NOMO-1 (cell line): Measurements from ENCODE around the gene ZNF398.

Experiments used
- DNase-seq, 2 experiments: peaks; one replicate each; lab custom pipeline; 2025; ENCODE audit not compliant: unreplicated experiment in 2 of 2; lab: John Stamatoyannopoulos, UW

Gene ZNF398

GRCh38 chr7:149147752-149148653, 750 bp downstream of the ZNF398 start:
- peak in 1 of 2 experiments; percentile 2 for DNase-seq

GRCh38 chr7:149150981-149151380, 3.7 kb downstream of the ZNF398 start:
- no peak for DNase-seq

GRCh38 chr7:149153346-149153745, 6.1 kb downstream of the ZNF398 start:
- no peak for DNase-seq

GRCh38 chr7:149154056-149154455, 6.8 kb downstream of the ZNF398 start:
- no peak for DNase-seq

DNA sequence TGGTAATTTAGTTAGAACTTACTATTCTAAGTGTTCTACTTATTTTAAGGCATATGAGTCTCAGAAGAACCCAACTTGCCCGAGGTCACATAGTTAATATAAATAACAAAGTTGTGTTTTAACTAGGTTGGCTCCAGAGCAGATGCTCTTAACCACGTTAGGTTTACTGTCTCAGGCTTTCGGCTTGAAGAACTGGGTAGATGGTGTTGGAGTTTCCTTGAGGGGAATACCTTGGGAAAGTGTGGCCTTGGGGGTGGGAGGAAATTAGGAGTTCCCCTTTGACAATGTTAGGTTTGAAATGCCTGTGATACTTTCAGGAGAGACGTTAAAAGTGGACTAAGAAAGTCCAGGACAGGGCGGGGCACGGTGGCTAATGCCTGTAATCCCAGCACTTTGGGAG, 9.6 kb downstream of the ZNF398 start:
- DNase-seq: no peak

DNA sequence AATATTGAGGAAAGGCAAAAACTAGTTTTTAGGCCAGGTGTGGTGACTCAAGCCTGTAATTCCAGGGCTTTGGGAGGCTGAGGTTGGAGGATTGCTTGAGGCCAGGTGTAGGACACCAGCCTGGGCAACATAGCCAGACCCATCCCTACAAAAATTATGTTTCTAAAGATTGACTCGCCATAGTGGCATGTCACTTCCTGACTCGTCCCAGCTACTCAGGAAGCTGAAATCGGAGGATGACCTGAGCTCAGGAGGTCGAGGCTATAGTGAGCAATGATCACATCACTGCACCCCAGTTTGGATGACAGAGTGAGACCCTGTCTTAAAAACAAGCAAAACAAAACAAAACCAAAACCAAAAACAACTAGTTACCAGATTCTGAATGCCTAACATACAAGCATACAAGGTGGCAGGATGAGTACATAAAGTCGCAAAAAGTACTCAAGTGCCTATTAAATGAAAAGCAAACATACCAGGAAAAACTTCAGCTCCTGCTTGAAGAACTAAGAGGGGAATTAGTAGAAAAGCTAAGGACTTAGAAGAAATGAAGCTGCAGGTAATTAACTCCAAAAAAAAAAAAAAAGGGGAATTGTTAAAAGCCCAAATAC, 14.1 kb downstream of the ZNF398 start:
- no peak for DNase-seq

- no peak for DNase-seq
Observed at GRCh38 chr7:149166142-149166541, 18.9 kb downstream of the ZNF398 start.

- no peak for DNase-seq
Observed at GRCh38 chr7:149166630-149167352, 19.5 kb downstream of the ZNF398 start.

DNA sequence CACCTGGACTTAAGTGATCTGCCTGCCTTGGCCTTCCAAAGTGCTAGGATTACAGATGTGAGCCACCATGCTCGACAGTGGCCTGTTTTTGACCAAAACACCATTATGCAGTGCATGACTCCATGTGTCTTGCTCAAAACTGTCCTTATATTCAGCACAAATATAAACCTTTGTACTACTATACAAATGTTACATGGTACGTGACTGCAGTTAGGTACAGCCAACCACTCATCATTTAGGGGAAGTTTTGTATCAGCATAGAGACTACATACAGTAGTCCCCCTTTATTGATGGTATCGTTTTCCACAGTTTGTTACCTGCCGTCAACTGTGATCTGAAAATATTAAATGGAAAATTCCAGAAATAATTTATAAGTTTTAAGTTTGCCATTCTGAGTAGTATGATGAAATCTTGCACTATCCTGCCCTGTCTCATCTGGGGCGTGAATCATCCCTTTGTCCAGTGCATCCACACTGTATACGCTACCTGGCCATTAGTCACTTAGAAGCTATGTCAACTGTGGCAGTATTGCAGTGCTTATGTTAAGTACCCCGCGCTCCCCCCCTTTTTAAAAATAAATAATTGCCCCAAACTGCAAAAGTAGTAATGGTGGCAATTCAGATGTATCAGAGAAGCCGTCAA, 24.8 kb downstream of the ZNF398 start:
- no peak for DNase-seq

DNA sequence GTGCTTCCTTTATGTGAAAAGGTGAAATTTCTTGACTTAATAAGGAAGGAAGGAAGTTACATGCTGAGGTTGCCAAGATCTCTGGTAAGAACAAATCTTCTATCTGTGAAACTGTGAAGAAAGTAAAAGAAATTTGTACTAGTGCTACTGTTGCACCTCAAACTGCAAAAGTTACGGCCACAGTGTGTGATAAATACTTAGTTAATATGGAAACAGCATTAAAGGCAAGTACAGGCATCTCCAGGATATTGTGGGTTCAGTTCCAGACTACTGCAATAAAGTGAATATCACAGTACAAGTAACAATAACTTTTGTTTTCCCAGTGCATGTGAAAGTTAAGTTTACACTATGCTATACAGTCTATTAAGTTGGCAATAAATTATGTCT, 25.3 kb downstream of the ZNF398 start:
- DNase-seq: no peak

DNA sequence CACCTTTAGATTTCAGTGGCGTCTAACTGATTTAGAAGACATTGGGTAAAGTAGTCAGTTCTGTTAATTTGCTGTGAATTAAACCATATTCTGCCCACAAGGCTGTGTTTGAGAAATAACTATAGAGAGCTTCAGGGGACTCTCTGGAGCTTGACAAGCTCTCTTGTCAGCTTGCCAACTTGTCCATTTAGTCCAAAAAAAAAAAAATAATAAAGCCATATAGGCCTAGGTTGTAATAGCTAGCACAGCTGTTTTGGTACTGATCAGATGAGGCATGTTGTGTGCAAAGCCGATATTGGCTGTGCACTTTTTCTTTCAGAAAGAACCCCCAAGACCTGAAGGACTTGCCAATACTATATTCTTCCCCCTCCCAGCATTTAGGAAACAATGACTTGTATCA, 27.9 kb downstream of the ZNF398 start:
- DNase-seq: no peak

DNA sequence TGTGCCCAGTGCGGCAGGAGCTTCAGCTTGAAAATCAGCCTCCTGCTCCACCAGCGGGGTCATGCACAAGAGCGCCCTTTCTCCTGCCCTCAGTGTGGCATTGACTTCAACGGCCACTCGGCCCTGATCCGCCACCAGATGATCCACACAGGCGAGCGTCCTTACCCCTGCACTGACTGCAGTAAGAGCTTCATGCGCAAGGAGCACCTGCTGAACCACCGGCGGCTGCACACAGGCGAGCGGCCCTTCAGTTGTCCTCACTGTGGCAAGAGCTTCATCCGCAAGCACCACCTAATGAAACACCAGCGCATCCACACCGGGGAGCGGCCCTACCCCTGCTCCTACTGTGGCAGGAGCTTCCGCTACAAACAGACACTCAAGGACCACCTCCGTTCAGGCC, 32.0 kb downstream of the ZNF398 start:
- DNase-seq: no peak

DNA sequence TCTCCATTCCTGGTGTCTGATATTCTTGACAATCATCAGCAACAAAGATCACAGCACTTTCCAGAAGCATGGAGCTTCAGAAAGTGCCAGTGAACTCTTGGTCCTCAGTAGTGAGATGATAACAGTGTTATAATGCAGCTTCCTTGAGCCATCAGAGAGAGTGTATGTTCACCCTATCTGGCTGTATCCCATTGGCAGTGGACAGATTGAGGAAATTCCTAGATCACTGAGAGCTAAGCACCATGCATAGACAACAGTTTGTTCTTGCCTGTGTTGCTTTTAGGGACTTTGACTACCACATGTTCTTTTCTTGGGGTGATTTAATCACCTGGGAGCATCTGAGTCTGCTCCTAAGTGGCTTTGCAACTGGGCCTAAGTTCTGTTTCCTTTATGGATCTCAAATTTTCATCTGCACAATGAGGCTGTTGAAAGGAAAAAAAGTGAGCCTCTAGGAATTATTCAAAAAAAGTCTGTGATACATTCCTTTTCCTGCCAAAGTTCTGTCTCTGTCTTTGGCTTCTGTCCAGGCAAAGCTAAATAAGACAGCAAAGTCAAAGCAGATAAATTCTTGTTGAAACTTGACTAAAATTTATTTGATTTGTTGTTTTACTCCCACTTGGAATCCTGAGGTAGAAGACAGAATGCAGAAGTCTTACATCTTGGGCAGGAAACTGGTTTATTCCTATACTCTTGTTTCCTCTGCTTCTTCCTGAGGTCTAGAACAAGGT, 33.6 kb downstream of the ZNF398 start:
- DNase-seq: no peak

DNA sequence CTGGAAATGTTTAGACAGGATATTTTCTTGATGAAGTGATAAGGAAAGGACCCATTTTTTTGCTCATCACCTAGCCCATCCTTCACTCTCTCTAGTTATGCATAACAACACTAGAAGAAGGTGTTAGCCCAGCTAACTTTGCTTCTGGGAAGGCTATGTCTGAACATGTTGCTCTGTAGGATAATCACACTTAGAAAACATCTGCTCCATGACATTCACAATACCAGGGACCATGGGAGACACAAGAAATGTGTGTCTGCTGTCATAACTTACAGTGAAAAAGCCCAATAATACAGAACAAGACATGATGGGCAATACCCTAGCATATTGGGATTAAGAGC, 34.2 kb downstream of the ZNF398 start:
- DNase-seq: no peak

DNA sequence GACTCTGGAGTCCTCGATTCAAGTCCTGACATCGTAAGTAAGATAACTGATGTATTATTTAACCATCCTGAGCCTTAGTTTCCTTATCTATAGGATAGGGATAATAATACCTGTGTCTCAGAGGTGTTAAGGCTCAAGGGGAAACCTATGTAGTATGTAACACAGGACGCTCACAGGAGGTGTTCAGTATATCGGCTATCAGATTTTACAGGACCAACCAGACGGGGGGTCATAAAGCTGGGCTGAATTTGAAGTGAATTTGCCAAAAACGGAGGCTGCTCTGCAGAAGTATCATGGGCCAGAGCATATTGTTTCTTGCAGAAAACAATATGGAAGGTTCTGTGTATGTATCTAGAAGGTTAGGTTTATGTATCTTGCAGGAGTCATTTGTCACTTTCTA, 37.0 kb downstream of the ZNF398 start:
- no peak for DNase-seq

- no peak for DNase-seq
Observed at GRCh38 chr7:149188213-149188612, 41.0 kb downstream of the ZNF398 start.

DNA sequence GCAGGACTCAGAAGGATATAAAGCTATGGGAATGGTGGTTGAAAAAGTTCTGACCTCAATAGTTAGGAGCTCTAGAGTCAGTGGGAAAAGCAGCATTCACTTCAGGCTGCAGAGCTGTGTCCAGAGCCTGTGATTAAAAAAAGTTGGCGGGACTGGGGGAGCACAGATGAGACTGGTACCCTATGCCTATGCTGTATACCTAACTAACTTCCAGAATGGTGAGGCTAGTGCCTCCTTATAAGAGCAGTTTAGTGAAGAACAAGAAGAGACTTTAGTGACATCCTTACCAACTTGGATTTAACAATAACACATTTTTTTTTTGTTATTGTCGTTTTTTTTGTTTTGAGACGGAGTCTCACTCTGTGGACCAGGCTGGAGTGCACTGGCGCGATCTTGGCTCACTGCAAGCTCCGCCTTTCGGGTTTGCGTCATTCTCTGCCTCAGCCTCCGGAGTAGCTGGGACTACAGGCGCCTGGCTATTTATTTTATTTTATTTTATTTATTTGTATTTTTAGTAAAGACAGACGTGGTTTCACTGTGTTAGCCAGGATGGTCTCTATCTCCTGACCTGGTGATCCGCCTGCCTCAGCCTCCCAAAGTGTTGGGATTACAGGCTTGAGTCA, 41.5 kb downstream of the ZNF398 start:
- DNase-seq: no peak

DNA sequence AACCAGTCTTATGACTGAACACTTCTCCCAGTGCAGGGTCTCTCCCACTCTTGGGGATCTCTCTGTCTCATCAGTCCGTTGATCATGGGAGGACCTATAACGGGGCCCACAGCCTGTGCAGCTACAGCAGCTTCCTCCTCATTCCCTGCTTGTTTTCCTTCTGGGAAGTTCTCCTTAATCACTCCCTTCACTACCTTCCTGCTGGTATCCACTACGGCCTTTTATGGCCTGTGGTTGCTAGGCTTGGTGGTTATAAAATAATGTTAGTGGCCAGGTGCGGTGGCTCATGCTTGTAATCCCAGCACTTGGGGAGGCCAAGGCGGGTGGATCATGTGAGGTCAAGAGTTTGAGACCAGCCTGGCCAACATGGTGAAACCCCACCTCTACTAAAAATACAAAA, 44.6 kb downstream of the ZNF398 start:
- no peak for DNase-seq

- DNase-seq: no peak
Observed at GRCh38 chr7:149194799-149195179, 47.5 kb downstream of the ZNF398 start.
